ENCODE results near the gene TENM3.

- TF ChIP-seq CTCF (IDR thresholded peaks at IDR 0.05) = no peak
- TF ChIP-seq POLR2A (IDR thresholded peaks at IDR 0.05) = no peak
Observed at GRCh38 chr4:182391111-182391684, 148.0 kb downstream of the TENM3 start.

All from lower leg skin (tissue), 3 donors.